GM12873 (cell line): ENCODE results near the gene TLCD3A.

Experiments used
- CTCF ChIP-seq: IDR thresholded peaks from 2 replicates; pipeline ENCODE4 v1.5.1; 2012; ENCODE audit warnings: low read depth, mild to moderate bottlenecking, moderate library complexity, low read length, control low read depth; ENCODE audit not compliant: insufficient read depth; ENCODE audit errors: missing control alignments

TLCD3A gene

DNA sequence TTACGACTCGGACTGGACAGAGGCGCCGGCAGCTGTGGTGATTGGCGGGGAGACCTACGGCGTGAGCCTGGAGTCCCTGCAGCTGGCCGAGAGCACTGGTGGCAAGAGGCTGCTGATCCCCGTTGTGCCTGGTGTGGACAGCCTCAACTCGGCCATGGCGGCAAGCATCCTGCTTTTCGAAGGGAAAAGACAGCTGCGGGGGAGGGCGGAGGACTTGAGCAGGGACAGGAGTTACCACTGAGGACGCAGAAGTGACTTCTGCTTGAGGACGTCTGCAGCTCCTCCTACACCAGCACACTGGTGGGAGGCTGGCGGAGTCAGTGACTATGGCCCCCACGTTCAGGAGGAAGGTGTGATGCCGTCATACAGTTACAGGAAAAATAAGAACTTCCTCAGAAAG, 59.4 kb downstream of the TLCD3A start:
- no peak for TF ChIP-seq CTCF

GRCh38 chr17:792277-792676, 59.9 kb downstream of the TLCD3A start:
- no peak for TF ChIP-seq CTCF
